GM18502 (cell line): Measurements from ENCODE around the gene TTLL6.

Source experiments
- ATAC-seq: cut with Tn5 transposase; IDR thresholded peaks from one replicate; pipeline ENCODE4 v1.9.1; 2021; ENCODE audit warnings: mild to moderate bottlenecking; ENCODE audit not compliant: unreplicated experiment, poor library complexity

The TTLL6 gene

DNA sequence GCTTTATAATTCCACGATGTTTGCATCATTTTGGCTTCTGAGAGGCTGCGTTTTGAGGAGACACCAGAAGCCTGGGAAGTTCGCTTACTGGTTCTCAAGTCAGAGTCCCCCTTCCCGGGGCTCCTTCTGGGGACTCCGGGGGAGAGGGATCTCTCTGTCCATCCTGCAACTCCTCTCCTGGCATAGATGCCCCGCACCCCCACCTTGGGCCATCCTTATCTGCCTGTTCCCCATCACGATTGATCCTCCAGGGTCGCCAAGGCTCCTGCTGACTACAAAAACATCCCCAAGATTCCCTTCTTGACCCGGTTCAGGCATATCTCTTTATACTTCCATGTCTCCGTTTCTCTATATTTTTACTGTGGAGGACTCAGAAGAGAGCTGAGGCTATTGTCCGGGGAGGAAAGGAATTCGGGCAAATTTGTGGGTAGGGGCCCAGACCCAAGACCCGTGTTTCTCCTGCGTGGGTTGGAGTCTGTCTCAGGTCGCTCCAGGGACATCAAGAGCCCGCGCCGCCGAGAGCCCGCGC lies 70.0 kb downstream of the TTLL6 start:
- ATAC-seq, result no peak

DNA sequence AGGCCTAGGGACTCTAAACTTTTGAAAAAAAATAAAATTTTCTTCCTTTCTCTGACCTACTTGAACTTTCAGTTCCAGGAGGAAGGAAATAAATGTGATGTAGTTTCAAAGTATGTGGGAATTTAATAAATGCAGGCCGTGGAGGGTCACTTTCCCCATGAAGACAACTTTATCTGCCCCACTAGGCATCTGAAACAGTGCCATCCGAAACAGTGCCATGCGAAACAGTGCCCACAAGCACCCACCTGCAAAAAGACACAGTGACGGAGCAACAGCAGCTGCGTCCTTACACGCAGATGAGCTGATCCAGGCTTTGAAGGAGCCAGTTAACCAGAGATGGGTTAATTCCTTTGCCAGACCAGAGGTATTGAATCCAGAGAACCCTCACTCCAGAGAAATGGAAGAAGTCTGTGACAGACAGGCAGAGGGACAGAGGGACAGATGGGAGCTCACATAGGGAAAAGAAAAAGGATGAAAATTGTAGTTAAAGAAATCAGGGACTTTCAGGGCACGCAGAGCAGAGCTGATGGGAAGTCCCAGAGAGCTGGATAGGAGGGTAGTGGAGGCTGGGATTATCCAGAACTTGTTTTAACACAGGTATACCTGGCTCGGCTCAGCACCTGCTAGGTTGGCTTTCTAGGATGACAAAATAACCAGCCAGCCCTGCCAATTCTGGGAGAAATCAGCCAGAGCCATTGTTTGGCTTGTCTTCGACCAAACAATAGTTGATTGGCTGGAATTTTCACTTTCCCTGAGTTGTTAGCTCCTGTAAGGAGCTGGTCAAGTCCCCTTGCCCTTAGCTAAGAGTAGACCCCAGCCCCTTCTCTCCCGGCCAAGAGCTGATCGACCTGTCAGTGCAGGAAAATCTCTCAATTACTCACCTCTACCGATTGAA lies 71.4 kb downstream of the TTLL6 start:
- no peak for ATAC-seq

DNA sequence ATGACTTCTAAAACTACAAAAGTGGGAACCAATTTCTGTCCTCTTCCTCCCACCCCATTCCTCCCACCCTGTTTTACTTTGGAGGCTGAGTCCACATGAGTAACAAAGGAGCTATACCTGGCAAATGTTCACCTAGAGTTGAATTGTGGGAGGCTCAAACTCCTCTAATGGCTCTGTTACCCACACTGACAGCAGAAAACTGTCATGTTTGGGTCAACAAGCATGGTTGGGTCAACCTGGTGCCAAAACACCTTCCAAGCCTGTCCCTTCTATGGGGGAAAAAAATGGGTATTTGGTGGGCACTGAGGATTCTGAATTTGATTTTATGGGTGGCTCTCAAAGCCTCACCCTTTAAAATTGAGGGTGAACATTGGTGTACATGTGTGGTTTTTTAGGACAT lies 76.5 kb downstream of the TTLL6 start:
- ATAC-seq, result no peak

DNA sequence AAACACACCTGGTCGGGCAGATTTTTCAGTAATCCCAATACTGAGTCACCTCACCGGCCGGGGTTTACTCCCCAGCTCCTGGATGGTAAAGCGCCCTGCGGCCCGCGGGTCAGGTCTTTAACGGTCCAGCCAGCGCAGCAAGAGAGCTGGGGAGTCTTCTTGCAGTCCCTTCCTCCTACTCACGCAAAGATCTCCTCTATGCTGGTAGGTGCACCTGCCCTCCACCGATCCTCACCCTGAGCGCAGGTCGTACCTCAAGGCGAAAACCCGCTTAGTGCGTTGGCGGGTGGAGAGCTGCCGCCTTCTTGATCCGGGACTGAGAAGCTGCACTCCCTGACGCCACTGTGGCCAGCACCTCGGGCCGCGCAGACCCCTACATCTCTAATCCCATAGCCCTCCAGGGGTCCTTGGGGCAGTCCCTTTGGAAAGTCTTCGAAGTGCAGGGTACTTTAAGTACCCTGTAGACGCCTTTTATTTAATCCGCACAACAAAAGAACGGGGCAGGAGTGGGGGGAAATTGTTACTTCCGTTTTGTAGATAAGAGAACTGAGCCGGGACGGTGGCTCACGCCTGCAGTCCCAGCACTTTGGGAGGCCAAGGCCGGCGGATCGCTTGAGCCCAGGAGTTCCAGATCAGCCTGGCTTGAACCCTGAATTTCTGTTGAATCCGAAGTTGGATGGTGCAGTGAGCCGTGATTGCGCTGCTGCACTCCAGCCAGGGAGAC lies 78.1 kb downstream of the TTLL6 start:
- no peak for ATAC-seq

DNA sequence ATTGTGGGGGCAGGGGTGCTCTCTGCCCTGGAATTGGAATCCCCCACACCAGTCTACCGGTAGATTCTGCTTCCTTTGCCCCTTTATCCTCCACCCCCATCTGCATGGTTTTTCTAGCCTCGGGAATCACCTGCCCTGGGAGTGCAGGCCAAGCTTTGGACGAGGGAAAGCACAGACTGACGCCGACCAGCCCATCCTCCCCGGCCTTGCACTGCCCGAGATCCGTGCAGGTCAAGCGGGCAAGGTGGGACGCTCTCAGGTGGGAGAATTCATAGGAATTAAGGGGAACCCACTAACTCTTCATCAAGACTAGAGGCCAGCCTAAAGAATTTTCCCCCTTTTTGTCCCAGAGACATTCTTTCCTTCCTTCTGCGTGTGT lies 78.6 kb downstream of the TTLL6 start:
- ATAC-seq, result no peak

DNA sequence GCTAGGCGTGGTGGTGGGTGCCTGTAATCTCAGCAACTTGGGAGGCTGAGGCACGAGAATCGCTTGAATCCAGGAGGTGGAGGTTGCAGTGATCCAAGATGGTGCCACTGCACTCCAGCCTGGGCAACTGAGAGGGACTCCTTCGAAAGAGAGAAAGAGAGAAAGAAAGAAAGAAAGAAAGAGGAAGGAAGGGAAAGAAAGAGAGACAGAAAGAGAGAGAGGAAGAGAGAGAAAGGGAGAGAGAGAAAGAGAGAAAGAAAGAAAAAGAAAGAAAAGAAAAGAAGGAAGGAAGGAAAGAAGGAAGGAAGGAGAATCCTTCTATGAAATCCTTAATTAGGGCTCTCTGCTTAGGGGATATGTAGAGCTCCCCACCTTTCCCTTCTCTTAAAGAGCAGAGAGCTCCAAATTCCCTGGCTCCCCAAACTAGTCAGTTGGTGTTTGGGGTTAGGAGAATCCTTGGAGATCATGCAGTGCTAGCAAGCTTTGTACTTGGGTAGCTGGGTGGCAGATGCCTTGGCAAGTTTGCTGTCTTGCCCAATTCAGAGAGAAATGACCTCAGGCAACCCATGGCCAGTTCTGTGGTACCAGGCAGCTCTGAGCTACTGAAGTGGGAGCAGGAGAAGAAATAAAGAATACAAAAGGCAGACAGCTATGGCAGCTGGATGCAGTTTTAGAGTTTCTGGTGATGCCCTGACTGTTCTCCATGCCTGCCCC lies 79.5 kb downstream of the TTLL6 start:
- no peak for ATAC-seq

DNA sequence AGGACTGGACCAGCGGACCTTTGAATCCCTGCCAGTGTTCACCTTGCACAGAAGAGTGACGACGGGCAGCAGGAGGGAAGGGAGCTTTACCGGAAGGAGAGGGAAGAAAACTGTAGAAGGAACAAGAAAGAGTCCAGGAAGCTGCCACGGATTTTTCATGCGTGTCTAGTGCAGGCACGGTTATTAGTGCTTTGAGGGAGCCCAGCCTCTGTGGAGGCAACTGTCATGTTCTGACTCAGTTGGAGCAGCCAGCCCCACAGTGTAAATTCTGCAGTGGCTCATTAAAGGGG lies 82.0 kb downstream of the TTLL6 start:
- ATAC-seq, result no peak

DNA sequence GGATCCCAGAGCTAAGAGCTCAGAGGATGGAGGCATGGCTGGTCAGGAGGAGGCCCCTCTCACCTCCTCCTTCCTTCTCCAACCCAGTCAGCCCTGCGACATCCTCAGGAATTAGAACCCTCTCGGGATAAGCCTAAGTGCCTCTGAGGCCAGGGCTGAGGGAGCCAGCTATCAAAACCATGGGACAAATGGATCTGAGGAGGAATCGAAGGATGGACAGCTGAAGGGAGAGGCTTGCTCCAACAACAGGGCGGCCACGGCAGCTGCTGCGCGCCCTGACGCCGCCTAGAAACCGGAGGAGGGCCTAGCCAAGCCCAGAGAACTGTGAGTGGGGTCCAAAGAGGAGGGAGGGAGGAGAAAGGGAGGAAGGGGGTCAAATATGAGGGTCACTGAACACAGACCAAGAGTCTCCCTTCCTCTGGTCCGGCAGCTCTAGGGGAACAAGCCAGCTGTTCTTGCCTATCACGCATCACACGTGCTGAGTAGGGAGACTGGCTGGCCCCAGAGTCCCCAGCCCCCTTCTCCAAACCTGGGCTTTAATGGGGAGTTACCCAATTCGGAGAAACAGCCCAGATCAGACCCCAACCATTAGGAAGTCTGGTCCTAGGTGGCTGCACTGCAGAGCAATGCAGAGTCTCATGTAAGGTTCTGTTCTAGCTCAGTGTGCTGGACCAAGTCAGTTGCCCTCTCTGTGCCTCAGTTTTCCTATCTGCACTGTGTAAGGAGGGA lies 82.5 kb downstream of the TTLL6 start:
- ATAC-seq, result no peak

DNA sequence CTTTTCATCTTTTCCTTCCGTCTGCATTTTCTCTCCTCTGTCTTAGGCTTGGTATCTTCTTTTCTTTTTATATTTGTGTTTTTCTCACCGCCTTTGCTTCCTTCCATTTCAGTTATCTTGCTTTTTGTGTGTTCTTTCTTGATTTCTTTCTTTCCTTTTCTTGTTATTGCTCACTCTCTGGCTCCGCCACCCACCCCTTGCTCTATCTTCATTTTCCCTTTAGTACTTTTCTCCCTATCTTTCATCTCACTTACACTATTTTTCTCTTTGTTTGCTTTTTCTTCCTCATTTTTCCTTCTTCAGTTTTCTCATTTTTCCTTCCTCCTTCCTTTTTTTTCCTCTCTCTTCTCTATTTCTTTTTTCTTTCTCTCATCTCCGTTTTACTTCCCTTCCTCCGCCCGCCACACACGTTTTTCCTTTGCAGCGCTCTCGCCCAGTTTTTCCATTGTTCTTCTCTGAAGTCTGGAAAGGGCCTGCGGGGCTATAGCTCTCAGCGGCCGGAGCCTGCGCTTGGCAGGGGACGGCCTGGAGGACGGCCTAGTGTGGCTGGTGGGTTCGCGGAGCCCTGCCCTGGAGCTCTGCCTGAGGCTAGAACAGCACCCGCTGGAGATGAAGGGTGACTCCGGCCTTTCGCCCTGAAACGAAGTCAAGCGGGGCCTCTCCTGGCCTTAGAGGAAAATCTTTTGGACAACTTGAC lies 83.2 kb downstream of the TTLL6 start:
- no peak for ATAC-seq

DNA sequence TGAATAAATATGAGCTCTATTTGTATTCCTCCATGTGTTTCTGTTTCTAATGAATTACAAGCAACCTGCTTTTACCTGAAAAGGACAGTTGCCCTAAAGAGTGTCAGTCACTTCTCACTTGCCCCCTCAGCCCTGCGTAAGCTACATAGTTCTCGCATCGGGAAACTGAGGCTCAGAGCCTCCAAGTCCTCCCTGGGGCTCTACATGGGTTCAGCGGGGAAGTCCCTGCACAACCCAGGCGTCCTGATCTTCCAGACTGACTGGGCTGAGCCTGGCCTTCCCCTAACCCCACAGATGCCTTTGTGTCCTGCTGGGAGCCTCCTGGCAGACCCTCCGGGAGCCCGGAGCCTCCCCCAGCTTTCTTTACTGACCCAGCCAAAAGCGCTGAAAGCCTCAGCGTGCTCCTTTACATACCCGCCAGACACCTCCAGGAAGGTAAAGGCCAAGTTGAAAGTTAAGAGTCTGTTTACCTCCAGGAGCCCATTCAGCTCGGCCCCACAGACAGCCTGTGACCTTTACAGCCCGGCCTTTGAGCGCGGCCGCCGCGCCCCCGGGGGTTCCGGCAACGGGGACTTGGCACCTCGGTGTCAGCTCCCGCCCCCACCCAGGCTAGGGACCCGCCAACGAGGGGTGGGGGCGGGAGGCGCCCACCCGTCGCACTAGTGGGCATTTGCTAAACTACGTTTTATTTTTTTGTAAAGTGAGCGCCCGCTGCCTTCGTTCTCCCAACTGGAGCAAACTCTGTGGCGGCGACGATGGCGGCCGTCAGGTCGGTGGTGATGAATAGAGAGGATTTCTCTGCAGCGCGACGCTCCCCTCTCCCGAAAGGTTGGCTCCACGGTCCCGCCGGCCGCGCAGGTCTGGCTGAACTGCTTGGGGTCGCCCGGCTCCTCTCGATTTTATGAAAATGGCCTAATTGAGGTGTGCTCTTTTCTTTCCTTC lies 84.1 kb downstream of the TTLL6 start:
- ATAC-seq, result no peak

DNA sequence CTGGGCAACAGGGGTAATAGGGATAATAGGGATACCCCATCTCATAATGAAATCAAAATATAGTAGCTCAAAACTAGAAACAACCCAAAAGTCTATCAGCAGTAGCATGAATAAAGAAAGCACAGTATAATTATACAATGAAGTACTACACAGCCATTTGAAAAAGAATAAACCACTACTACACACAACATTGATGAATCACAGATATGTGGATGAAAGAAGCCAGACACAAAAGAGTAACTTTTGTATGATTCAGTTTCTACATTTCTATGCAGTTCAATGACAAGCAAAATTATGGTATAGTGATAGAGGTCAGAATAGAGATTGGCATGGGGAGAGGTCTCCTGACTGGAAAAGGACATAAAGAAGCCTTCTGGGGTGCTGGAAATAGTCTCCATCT lies 85.7 kb downstream of the TTLL6 start:
- ATAC-seq, result no peak

DNA sequence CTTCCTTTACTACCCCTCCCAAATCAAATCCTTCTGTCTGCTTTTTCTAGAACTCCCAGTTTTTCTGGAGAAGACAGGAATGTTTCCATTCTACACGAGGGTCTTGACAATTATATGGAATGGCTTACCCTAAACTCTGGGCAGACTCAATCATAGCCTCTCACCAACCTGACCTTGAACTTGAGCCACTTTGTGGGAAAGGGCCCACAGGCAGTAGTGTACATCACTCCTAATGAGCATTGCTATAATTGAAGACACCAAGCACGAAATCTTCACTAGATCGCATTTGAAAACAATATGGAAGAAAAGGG lies 86.8 kb downstream of the TTLL6 start:
- ATAC-seq, result no peak

DNA sequence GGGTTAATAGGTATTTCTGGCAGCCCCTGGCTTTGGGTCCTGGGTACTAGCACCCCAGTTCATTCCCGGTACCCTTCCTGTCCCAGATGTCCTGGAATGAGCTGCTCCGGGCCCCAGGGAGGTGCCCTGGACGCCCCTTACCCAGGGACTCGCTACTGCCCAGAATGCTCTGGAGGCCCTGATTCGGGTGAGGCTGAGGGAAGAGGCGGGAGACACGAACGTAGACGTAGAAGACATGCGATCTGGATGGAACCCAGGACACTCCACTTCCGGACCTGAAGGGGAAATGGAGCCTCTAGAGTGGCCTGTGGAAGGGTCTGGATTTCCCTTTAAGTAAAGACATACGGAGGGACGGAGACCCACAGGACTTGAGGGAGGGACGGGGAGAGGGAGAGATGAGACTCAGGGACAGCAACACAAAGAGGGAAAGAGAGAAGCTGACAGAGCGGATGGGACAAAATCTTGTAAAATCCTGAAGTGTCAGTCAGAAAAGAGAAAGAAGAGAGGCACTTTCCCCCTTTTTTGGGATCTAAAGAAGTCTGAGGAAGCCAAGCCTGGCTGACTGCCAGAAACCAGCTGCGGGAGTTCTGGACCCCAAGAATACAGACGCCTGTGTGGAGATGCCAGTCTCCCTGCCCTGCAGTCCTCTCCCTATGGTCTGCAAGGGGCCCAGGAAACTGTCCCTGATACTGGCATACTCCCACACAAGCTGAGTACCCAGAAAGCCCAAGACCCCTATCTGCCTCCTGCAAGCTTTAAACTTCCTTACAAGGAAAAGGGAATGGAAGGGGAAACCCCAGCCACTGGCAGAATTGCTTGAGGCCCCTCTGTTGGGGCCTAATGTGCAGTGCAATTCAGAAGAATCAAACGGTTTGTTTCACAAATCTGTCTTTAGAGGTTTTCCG lies 87.4 kb downstream of the TTLL6 start:
- no peak for ATAC-seq

DNA sequence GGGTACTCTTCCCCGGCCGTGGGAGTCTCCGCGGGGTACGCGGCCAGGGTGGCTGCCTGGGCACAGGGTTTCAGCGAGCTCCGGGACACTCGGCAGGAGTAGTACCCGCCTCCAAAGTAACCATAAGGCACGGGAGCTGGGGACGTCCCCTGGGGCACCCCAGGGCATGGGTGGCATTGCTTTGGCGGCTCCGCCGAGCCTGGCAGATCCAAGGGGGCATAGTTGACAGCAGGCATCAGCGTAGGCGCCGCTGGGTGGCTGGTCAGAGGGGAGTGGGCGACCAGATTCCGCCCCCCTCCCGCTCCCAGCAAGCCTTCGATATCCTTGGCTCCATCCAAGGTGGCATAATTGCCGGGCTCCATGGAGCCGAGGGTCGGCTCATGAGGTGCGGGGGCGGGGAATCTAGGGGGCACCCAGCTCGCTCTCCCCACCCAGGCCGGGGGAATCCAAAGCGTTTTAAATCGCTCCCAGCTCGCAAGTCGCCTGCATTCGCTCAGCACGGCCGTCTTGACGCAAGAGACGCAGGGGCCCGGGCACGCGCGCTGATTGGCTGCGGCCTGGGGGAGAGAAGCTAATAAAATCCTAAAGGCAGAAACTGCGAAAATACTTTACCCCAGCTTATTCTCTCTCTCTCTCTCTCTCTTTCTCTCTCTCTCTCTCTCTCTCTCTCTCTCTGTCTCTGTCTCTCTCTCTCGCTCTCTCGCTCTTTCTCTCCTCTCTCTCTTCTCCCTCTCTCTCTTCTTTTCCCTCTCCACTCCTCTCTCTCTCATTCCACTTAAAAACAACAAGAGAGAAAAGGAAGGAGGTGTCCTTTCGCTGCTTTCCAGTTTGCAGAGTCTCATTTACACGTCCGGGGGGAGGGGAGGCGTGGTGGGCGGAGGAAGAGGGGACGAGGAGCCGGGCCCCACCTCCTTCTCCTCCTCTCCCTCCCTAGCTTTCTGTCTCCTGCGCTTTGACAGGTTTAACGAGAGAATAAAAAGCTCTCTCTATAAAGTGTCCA lies 88.5 kb downstream of the TTLL6 start, which contains the start of gene HOXB13:
HOXB13 (minus strand) TSS at position 519 of the 1,000 bp plus-strand sequence; CDS start at position 362, 157 bp downstream.
- ATAC-seq, result no peak

DNA sequence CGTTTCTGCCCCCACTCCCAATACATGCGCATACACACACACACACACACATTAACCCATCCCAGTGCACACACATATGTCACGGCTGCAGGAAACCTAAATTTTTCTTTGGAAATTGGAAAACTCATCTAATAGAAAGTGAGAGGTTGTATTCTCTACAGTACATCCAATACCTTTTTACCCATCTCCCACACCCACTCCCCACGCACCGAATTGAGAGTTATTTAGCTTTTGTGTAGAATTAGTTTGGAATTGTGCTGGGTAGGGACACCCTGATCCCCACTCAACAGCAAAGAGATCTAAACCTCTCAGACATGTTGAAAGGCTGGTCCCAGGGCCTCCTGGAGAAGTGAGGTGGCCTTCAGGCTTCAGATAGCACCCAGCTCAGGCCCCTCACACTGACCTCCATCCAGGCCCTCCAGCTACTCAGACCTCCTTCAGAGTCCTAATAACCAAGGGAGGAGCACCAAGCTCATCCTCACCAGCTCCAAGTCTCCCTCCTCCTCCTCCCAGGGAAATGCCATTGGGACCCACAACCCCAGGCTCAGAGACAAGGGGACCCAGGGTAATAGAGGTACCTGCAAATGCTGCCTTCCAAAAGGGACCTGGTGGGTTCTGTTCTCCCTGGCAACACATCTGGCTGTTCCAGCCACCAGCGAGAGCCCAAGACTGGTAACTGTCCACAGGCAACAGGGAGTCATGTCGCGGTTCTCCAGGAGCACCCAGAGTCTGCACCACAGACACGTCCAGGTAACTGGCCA lies 89.4 kb downstream of the TTLL6 start:
- no peak for ATAC-seq

DNA sequence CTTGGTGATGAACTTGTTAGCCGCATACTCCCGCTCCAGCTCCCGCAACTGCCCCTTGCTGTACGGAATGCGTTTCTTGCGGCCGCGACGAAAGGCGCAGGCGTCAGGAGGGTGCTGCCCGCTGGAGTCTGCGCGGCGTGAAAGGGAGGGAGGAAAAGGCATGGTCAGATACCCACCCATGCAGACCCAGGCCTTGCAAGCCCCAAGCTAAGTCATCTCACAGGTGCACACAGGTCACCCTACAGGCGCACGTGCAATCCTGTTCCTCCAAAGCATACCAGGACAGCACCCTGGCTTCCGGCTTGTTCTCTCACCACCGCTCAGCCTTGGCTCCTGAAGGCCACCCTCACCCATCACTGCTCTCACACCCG lies 90.1 kb downstream of the TTLL6 start:
- no peak for ATAC-seq
